Neural cell (in vitro differentiated cells): ENCODE data around the gene XAGE1B. TPM values are rescaled to one million over a fixed set of nuclear protein-coding genes. Genes with fewer than 3 reads are reported as not detected.

ENCODE experiments used
- polyA plus RNA-seq: library from polyadenylated mRNA; depleted of rRNA; stranded (reverse); fragments of >200 nt; gene quantifications from 2 replicates; pipeline ENCODE4 v1.2.3, GENCODE V29; 2014
- small RNA-seq, 3 experiments: library from RNA; depleted of rRNA; stranded (forward); fragments of <200 nt; gene quantifications; one replicate each; pipeline ENCODE3, GENCODE V24; 2012

Gene XAGE1B
- polyA plus RNA-seq, 1 donor from 2014 or later = not detected

Small RNA genes lying within 50 kb of the gene (small RNA-seq; reads per million reads assigned to genes)
- 0 reads per million in 3 experiments for gene BX510359.8
- 0 reads per million in 3 experiments for gene RBM22P7

Other genes starting within 250 kb of the XAGE1B start
- gene XAGE2, start 148.0 kb downstream of the XAGE1B start, polyA plus RNA-seq = not detected in 2 replicates
- gene XAGE1A, start 21.3 kb downstream of the XAGE1B start, polyA plus RNA-seq = not detected in 2 replicates
- not detected in 2 replicates for gene SSX7, start 137.8 kb upstream of the XAGE1B start, polyA plus RNA-seq
- gene SSX2, start 190.1 kb upstream of the XAGE1B start, polyA plus RNA-seq = not detected in 2 replicates
- gene SSX2B, start 234.2 kb upstream of the XAGE1B start, polyA plus RNA-seq = not detected in 2 replicates